ENCODE measurements around the gene SPATA16.
"Not testable (repeated sequence)": the region's sequence is repeated elsewhere in the genome, so short reads cannot be mapped to it uniquely, and the experiment has no call there.

Gene SPATA16

GRCh38 chr3:173030273-173030672, 110.8 kb downstream of the SPATA16 start:
- POLR2A ChIA-PET: no interaction called here
- DNase-seq (ENCODE audit: extremely low spot score): no peak
- no peak for TF ChIP-seq SUZ12 (IDR thresholded peaks at IDR 0.05)
- CTCF ChIA-PET: no interaction called here

- no peak for DNase-seq (ENCODE audit: extremely low spot score)
- CTCF ChIA-PET: no interaction called here
- TF ChIP-seq TARDBP (IDR thresholded peaks at IDR 0.05): no peak
- no peak for TF ChIP-seq FOXK2 (IDR thresholded peaks at IDR 0.05)
- no peak for TF ChIP-seq PKNOX1 (IDR thresholded peaks at IDR 0.05)
- TF ChIP-seq ZNF384 (IDR thresholded peaks at IDR 0.05): no peak
- TF ChIP-seq BHLHE40 (IDR thresholded peaks at IDR 0.05; ENCODE audit: borderline replicate concordance): no peak
- TF ChIP-seq FOXA1 (IDR thresholded peaks at IDR 0.05): no peak
- no peak for TF ChIP-seq CTBP1 (IDR thresholded peaks at IDR 0.05; ENCODE audit: borderline replicate concordance)
- TF ChIP-seq NFRKB (IDR thresholded peaks at IDR 0.05): no peak
- no peak for TF ChIP-seq SP1 (IDR thresholded peaks at IDR 0.05)
- TF ChIP-seq ELF4 (IDR thresholded peaks at IDR 0.05): no peak
- no peak for TF ChIP-seq LEF1 (IDR thresholded peaks at IDR 0.05; ENCODE audit: borderline replicate concordance)
- TF ChIP-seq ARNT (IDR thresholded peaks at IDR 0.05): no peak
- POLR2A ChIA-PET: no interaction called here
Measured at GRCh38 chr3:173028351-173028750, 112.7 kb downstream of the SPATA16 start.

GRCh38 chr3:173027429-173027828, 113.6 kb downstream of the SPATA16 start:
- no peak for DNase-seq (ENCODE audit: extremely low spot score)
- TF ChIP-seq ZNF384 (IDR thresholded peaks at IDR 0.05) (no peak), FOXK2 (IDR thresholded peaks at IDR 0.05) (no peak), TARDBP (IDR thresholded peaks at IDR 0.05) (no peak), LEF1 (IDR thresholded peaks at IDR 0.05; ENCODE audit: borderline replicate concordance) (no peak), L3MBTL2 (conservative IDR thresholded peaks at IDR 0.05) (no peak), HDGF (IDR thresholded peaks at IDR 0.05; ENCODE audit: borderline replicate concordance) (no peak), NFRKB (IDR thresholded peaks at IDR 0.05) (no peak), ELF4 (IDR thresholded peaks at IDR 0.05) (no peak), PKNOX1 (IDR thresholded peaks at IDR 0.05) (no peak), SP1 (IDR thresholded peaks at IDR 0.05) (no peak), BHLHE40 (IDR thresholded peaks at IDR 0.05; ENCODE audit: borderline replicate concordance) (no peak), FOXM1 (IDR thresholded peaks at IDR 0.05; ENCODE audit: borderline replicate concordance) (no peak), FOXA1 (IDR thresholded peaks at IDR 0.05) (no peak), SUZ12 (IDR thresholded peaks at IDR 0.05) (no peak), ARNT (IDR thresholded peaks at IDR 0.05) (no peak), CTBP1 (IDR thresholded peaks at IDR 0.05; ENCODE audit: borderline replicate concordance) (no peak)
- ChIA-PET CTCF (no interaction called here), POLR2A (no interaction called here)

GRCh38 chr3:173025941-173026340, 115.1 kb downstream of the SPATA16 start:
- TF ChIP-seq FOXA1 (IDR thresholded peaks at IDR 0.05) (no peak), FOXK2 (IDR thresholded peaks at IDR 0.05) (no peak), ELF4 (IDR thresholded peaks at IDR 0.05) (no peak), L3MBTL2 (conservative IDR thresholded peaks at IDR 0.05) (no peak)
- ChIA-PET POLR2A (no interaction called here), CTCF (no interaction called here)

GRCh38 chr3:173021547-173022185, 119.4 kb downstream of the SPATA16 start:
- CTCF ChIA-PET: no interaction called here
- POLR2A ChIA-PET: no interaction called here

More at GRCh38 chr3:173025941-173026340, 115.1 kb downstream of the SPATA16 start:
- DNase-seq (ENCODE audit: extremely low spot score): no peak

DNA sequence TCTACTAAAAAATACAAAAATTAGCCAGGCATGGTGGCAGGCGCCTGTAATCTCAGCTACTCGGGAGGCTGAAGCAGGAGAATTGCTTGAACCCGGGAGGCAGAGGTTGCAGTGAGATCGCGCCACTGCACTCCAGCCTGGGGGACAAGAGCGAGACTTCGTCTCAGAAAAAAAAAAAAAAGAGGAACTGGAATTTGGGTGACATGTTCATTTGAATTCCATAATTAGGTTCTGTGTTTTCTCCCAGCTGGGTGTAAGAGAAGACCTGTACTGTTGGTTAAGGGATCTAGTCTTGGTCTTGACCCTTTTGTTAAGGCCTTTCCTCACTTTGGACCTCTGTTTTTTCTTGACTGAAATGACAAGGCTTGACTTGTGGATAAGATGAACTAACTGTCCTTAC, 120.9 kb downstream of the SPATA16 start:
- CTCF ChIA-PET; DNase-seq (ENCODE audit: extremely low spot score); POLR2A ChIA-PET: not testable (repeated sequence)

More at GRCh38 chr3:173021547-173022185, 119.4 kb downstream of the SPATA16 start:
- DNase-seq (ENCODE audit: extremely low spot score): no peak
- TF ChIP-seq ZNF384 (IDR thresholded peaks at IDR 0.05) (no peak), SP1 (IDR thresholded peaks at IDR 0.05) (no peak), TARDBP (IDR thresholded peaks at IDR 0.05) (no peak), CTBP1 (IDR thresholded peaks at IDR 0.05; ENCODE audit: borderline replicate concordance) (no peak), SUZ12 (IDR thresholded peaks at IDR 0.05) (no peak), BHLHE40 (IDR thresholded peaks at IDR 0.05; ENCODE audit: borderline replicate concordance) (no peak), PKNOX1 (IDR thresholded peaks at IDR 0.05) (no peak), FOXK2 (IDR thresholded peaks at IDR 0.05) (no peak), ELF4 (IDR thresholded peaks at IDR 0.05) (no peak), L3MBTL2 (conservative IDR thresholded peaks at IDR 0.05) (no peak), NFRKB (IDR thresholded peaks at IDR 0.05) (no peak), HDGF (IDR thresholded peaks at IDR 0.05; ENCODE audit: borderline replicate concordance) (no peak), FOXA1 (IDR thresholded peaks at IDR 0.05) (no peak), FOXM1 (IDR thresholded peaks at IDR 0.05; ENCODE audit: borderline replicate concordance) (no peak), LEF1 (IDR thresholded peaks at IDR 0.05; ENCODE audit: borderline replicate concordance) (no peak), ARNT (IDR thresholded peaks at IDR 0.05) (no peak)

DNA sequence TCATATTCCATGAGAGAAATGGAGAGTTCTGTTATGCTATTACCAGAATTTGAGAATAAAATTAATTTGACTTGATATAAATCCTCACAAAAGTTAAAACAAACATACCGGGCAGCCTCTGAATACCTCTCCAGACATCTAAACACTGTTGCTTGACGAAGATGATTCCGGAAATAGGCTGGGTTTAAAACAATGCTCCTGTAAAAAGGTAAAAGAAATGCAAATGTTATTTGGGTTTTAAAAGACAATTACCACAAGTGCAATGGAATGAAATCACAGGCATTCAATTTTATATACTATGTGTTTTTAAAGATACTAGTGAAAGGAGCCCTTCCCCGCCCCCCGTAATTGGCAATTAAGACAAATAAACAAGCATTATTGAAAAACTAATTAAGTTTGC, 121.7 kb downstream of the SPATA16 start:
- ChIA-PET CTCF (no interaction called here), POLR2A (no interaction called here)
- no peak for TF ChIP-seq CTBP1 (IDR thresholded peaks at IDR 0.05; ENCODE audit: borderline replicate concordance)
- no peak for DNase-seq (ENCODE audit: extremely low spot score)
